Neuronal stem cell (in vitro differentiated cells): ENCODE results near the gene NPHS1.

Experiments used
- DNase-seq: peaks from one replicate; pipeline ENCODE4 v3.0.0-alpha.2; 2013; ENCODE audit warnings: low spot score
- H2AFZ ChIP-seq: one replicate; pipeline ENCODE4 v1.6.1; 2013; ENCODE audit warnings: mild to moderate bottlenecking, low read length, inconsistent platforms
- H2AK5ac ChIP-seq: 2 replicates; pipeline ENCODE4 v1.6.1; 2013; ENCODE audit warnings: low read depth, mild to moderate bottlenecking, inconsistent platforms, low read length, moderate library complexity, mixed read lengths
- H2BK120ac ChIP-seq: 2 replicates; pipeline ENCODE4 v1.6.1; 2013; ENCODE audit warnings: low read depth, mild to moderate bottlenecking, inconsistent platforms, low read length, moderate library complexity, mixed read lengths
- H2BK12ac ChIP-seq: one replicate; pipeline ENCODE4 v1.6.1; 2013; ENCODE audit warnings: low read length, inconsistent platforms
- H2BK15ac ChIP-seq: 2 replicates; pipeline ENCODE4 v1.6.1; 2013; ENCODE audit warnings: mild to moderate bottlenecking, low read length, inconsistent platforms, mixed read lengths
- H2BK5ac ChIP-seq: one replicate; pipeline ENCODE4 v1.6.1; 2013; ENCODE audit warnings: inconsistent platforms, mild to moderate bottlenecking, low read length, moderate library complexity
- H3K14ac ChIP-seq: one replicate; pipeline ENCODE4 v1.6.1; 2013; ENCODE audit warnings: low read length, inconsistent platforms
- H3K18ac ChIP-seq: 2 replicates; pipeline ENCODE4 v1.6.1; 2013; ENCODE audit warnings: low read length, inconsistent platforms
- H3K23ac ChIP-seq: 2 replicates; pipeline ENCODE4 v1.6.1; 2013; ENCODE audit warnings: low read depth, mild to moderate bottlenecking, mixed read lengths, low read length, inconsistent platforms; ENCODE audit not compliant: poor library complexity
- H3K27ac ChIP-seq: replicated peaks from 3 replicates; pipeline ENCODE4 v1.5.1; 2013; ENCODE audit warnings: low read length, inconsistent platforms
- H3K27me3 ChIP-seq, 3 experiments: 2 replicates each; pipeline ENCODE4 v1.6.1; 2013; ENCODE audit warnings: low read length in 3 of 3, mild to moderate bottlenecking in 2 of 3, inconsistent platforms in 1 of 3, low read depth in 1 of 3, mixed read lengths in 1 of 3, moderate library complexity in 1 of 3; ENCODE audit not compliant: control insufficient read depth in 3 of 3, insufficient read depth in 3 of 3
- H3K36me3 ChIP-seq, 2 donors: replicated peaks in 1 of 2; 2 replicates each; pipeline ENCODE4 v1.6.1; 2013; ENCODE audit warnings: low read length in 2 of 2; ENCODE audit not compliant: control insufficient read depth in 2 of 2, insufficient read depth in 2 of 2
- H3K4ac ChIP-seq: 2 replicates; pipeline ENCODE4 v1.6.1; 2013; ENCODE audit warnings: inconsistent platforms, mild to moderate bottlenecking, low read length, moderate library complexity
- H3K4me1 ChIP-seq, 2 donors: 1 replicate in 1 of 2; 2 replicates in 1 of 2; pipeline ENCODE4 v1.6.1; 2013; ENCODE audit warnings: low read length in 2 of 2, low read depth in 1 of 2; ENCODE audit not compliant: control insufficient read depth in 2 of 2, insufficient read depth in 1 of 2
- H3K4me2 ChIP-seq: one replicate; pipeline ENCODE4 v1.6.1; 2013; ENCODE audit warnings: mild to moderate bottlenecking, low read length, inconsistent platforms; ENCODE audit not compliant: insufficient read depth, poor library complexity, severe bottlenecking
- H3K4me3 ChIP-seq, 2 donors: 2 replicates each; pipeline ENCODE4 v1.5.1; 2013; ENCODE audit warnings: low read length in 2 of 2, mild to moderate bottlenecking in 2 of 2, inconsistent platforms in 1 of 2, moderate library complexity in 1 of 2
- H3K79me1 ChIP-seq: one replicate; pipeline ENCODE4 v1.6.1; 2013; ENCODE audit warnings: low read depth, mild to moderate bottlenecking, inconsistent platforms, low read length, moderate library complexity
- H3K9ac ChIP-seq: one replicate; pipeline ENCODE4 v1.6.1; 2013; ENCODE audit warnings: mild to moderate bottlenecking, low read depth, low read length, inconsistent platforms; ENCODE audit not compliant: poor library complexity
- H3K9me3 ChIP-seq, 2 donors: replicated peaks in 1 of 2; 2 replicates each; pipeline versions ENCODE3 to v1.6.1; 2013; ENCODE audit warnings: low read length in 2 of 2, mild to moderate bottlenecking in 2 of 2, inconsistent platforms in 1 of 2, low read depth in 1 of 2, mixed read lengths in 1 of 2, moderate library complexity in 1 of 2; ENCODE audit not compliant: control insufficient read depth in 2 of 2, insufficient read depth in 1 of 2
- H4K8ac ChIP-seq: one replicate; pipeline ENCODE4 v1.6.1; 2013; ENCODE audit warnings: low read depth, mild to moderate bottlenecking, inconsistent platforms, low read length, moderate library complexity
- H4K91ac ChIP-seq: one replicate; pipeline ENCODE4 v1.6.1; 2013; ENCODE audit warnings: low read length, low read depth, mild to moderate bottlenecking, inconsistent platforms; ENCODE audit not compliant: poor library complexity
- WGBS, 2 donors: extraction: QIAGEN DNeasy Blood & Tissue Kit; methylation state at CpG; one replicate each; pipeline ENCODE4 v1.1.7; 2013; ENCODE audit warnings: missing lambda C conversion rate in 2 of 2, mixed read lengths in 1 of 2; ENCODE audit not compliant: insufficient read length in 2 of 2, insufficient replicate concordance in 1 of 2; ENCODE audit errors: extremely low coverage in 2 of 2; 5-methylcytosine and 5-hydroxymethylcytosine counted together

NPHS1 gene

GRCh38 chr19:35784503-35785338, 67.6 kb downstream of the NPHS1 start:
- peak overlapping the region; percentile 76 for H3K4ac ChIP-seq
- H3K23ac ChIP-seq = no peak overlapping the region
- no peak overlapping the region for H3K27ac ChIP-seq
- H3K9me3 ChIP-seq = no peaks in the 10 kb centered on the region
- no peaks in the 10 kb centered on the region for H3K79me1 ChIP-seq
- H2BK15ac ChIP-seq = no peak overlapping the region
- H3K36me3 ChIP-seq = peaks cover 24 to 71% of the 10 kb centered on the region in 2 donors
- H3K4me3 ChIP-seq = peak overlapping the region in 1 of 2 donors; percentile 52
- H2AK5ac ChIP-seq = peak overlapping the region; percentile 63
- H3K4me2 ChIP-seq = peak overlapping the region; percentile 40
- H2BK5ac ChIP-seq = peak overlapping the region; percentile 75
- H3K9ac ChIP-seq = peak overlapping the region; percentile 83
- H3K18ac ChIP-seq = peak overlapping the region; percentile 65
- H3K27me3 ChIP-seq = no peaks in the 10 kb centered on the region
- H2BK120ac ChIP-seq = no peak overlapping the region
- H2BK12ac ChIP-seq = no peak overlapping the region
- no peak overlapping the region for H4K91ac ChIP-seq
- DNase-seq = no peak
- no peak overlapping the region for H3K14ac ChIP-seq
- H4K8ac ChIP-seq = no peak overlapping the region
- peaks cover 0 to 11% of the 10 kb centered on the region in 2 donors for H3K4me1 ChIP-seq
- no peak overlapping the region for H2AFZ ChIP-seq
- WGBS, 2 donors = no CpG with 5 or more reads among the region's 45 CpGs

DNA sequence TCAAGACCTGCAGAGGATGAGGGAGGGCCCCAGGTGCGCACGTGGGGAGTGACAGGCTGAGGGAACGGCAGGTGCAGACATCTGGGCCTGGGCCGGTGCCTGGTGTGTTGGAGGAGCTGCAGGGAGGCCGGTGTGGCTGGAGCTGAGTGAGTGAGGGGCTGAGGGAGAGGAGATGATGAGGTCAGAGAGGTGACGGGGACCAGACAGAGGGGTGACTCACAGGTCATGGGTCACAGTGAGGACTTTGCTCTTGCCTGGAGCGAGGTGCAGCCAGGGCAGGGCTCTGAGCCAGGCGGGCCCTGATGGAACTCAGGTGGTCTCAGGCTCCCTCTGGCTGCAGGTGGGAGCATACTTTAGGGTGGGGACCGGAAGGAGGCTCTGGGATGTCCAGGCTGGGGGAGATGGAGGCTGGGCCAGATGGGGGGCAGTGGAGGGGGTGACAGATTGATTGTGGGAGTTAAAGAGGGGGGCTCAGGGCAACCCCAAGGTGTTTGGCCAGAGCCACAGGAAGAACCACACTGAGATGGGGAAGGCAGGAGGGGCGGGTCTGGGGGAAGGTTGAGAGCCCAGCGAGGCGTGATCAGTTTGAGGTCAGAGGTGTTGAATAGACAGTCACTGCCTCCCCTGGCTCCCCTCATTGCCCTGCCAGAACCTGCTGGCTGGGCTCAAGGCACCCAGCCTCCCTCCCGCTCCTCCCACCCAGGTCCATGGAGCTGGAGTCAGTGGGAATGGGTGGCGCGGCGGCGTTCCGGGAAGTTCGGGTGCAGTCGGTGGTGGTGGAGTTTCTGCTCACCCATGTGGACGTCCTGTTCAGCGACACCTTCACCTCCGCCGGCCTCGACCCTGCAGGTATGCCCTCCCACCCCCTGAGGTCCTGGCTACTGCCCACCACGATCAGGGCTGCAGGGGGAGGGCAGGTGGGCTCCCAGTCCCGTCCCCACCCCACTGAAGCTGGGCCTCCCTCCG, 68.6 kb downstream of the NPHS1 start:
- H3K4me2 ChIP-seq = peak overlapping the region; percentile 40
- H2BK15ac ChIP-seq = peak overlapping the region; percentile 37
- H4K8ac ChIP-seq = no peak overlapping the region
- H2BK120ac ChIP-seq = no peak overlapping the region
- no peak overlapping the region for H4K91ac ChIP-seq
- H3K14ac ChIP-seq = no peak overlapping the region
- H3K36me3 ChIP-seq = peaks cover 24 to 81% of the 10 kb centered on the region in 2 donors
- no peak overlapping the region for H2AFZ ChIP-seq
- H2BK12ac ChIP-seq = peak overlapping the region; percentile 6
- no peaks in the 10 kb centered on the region for H3K9me3 ChIP-seq
- peak overlapping the region; percentile 83 for H3K9ac ChIP-seq
- WGBS, 2 donors = no CpG with 5 or more reads among the region's 28 CpGs
- no peak overlapping the region for H3K4me3 ChIP-seq
- H2BK5ac ChIP-seq = peak overlapping the region; percentile 24
- H3K4ac ChIP-seq = no peak overlapping the region
- H3K18ac ChIP-seq = peak overlapping the region; percentile 38
- no peaks in the 10 kb centered on the region for H3K27me3 ChIP-seq
- H3K27ac ChIP-seq = no peak overlapping the region
- H3K23ac ChIP-seq = peak overlapping the region; percentile 89
- H3K79me1 ChIP-seq = no peaks in the 10 kb centered on the region
- peak overlapping the region; percentile 88 for H2AK5ac ChIP-seq
- DNase-seq = no peak
- peaks cover 0 to 11% of the 10 kb centered on the region in 2 donors for H3K4me1 ChIP-seq

DNA sequence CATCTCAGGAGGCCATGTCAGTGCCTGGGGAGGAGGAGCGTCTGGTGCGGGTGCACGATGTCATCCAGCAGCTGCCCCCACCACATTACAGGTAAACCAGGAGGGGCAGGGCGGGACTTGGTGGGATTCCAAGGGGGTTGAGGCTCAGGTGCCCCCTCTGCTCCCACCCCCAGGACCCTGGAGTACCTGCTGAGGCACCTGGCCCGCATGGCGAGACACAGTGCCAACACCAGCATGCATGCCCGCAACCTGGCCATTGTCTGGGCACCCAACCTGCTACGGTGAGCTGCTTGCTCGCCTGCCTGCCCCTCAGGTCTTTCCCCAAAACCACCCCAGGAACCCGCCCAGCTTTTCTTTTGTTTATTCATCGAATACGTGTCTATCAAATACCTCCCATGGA, 69.7 kb downstream of the NPHS1 start:
- H2BK120ac ChIP-seq = no peak overlapping the region
- H3K27ac ChIP-seq = no peak overlapping the region
- H3K23ac ChIP-seq = no peak overlapping the region
- H3K79me1 ChIP-seq = peaks cover under 1% of the 10 kb centered on the region
- no CpG with 5 or more reads among the region's 12 CpGs for WGBS, 2 donors
- H4K91ac ChIP-seq = peak overlapping the region; percentile 53
- H2AFZ ChIP-seq = no peak overlapping the region
- no peak overlapping the region for H2AK5ac ChIP-seq
- H2BK5ac ChIP-seq = no peak overlapping the region
- peak overlapping the region; percentile 11 for H3K18ac ChIP-seq
- no peak overlapping the region for H2BK12ac ChIP-seq
- H3K9me3 ChIP-seq = no peaks in the 10 kb centered on the region
- DNase-seq = no peak
- H3K4me2 ChIP-seq = no peak overlapping the region
- no peak overlapping the region for H3K4me3 ChIP-seq
- H3K4ac ChIP-seq = no peak overlapping the region
- H3K4me1 ChIP-seq = peaks cover 0 to 11% of the 10 kb centered on the region in 2 donors
- H3K36me3 ChIP-seq = peaks cover 33 to 92% of the 10 kb centered on the region in 2 donors
- no peak overlapping the region for H2BK15ac ChIP-seq
- H3K14ac ChIP-seq = no peak overlapping the region
- H4K8ac ChIP-seq = no peak overlapping the region
- H3K9ac ChIP-seq = peak overlapping the region; percentile 30
- no peaks in the 10 kb centered on the region for H3K27me3 ChIP-seq
